Vagina (tissue), 2 donors: ENCODE data around the gene SURF2. TPM values are rescaled to one million over a fixed set of nuclear protein-coding genes. Genes with fewer than 3 reads are reported as not detected.
"Not testable (repeated sequence)": the region's sequence is repeated elsewhere in the genome, so short reads cannot be mapped to it uniquely, and the experiment has no call there.

Experiments
- DNase-seq, 2 donors: peaks; one replicate each; pipeline ENCODE4 v3.0.0-alpha.2; 2017; ENCODE audit errors: extremely low spot score in 2 of 2
- H3K27ac ChIP-seq: fragments of 200-600 bp; sonication (generic); one replicate; pipeline ENCODE4 v1.5.1; 2019
- H3K27me3 ChIP-seq: fragments of 200-600 bp; sonication (generic); one replicate; pipeline ENCODE4 v1.5.1; 2019
- H3K36me3 ChIP-seq, 2 donors: fragments of 200-600 bp; sonication (generic); one replicate each; pipeline ENCODE4 v1.5.1; 2017 to 2019
- H3K4me1 ChIP-seq: fragments of 200-600 bp; sonication (generic); one replicate; pipeline ENCODE4 v1.5.1; 2019
- H3K4me3 ChIP-seq, 2 donors: fragments of 200-600 bp; sonication (generic); 1 replicate in 1 of 2; 2 replicates in 1 of 2; pipeline ENCODE4 v1.5.1; 2016 to 2019
- H3K9me3 ChIP-seq: fragments of 200-600 bp; sonication (generic); one replicate; pipeline ENCODE4 v1.5.1; 2019
- POLR2A ChIP-seq, 2 donors: fragments of 450-650 bp; IDR thresholded peaks; one replicate each; pipeline ENCODE4 v1.6.1; 2017; ENCODE audit warnings: antibody characterized with exemption in 2 of 2, mild to moderate bottlenecking in 2 of 2, moderate library complexity in 2 of 2
- POLR2AphosphoS5 ChIP-seq, 2 donors: sonication (generic); formaldehyde crosslinking; IDR thresholded peaks; one replicate each; pipeline ENCODE4 v1.9.0; 2017; ENCODE audit warnings: antibody characterized with exemption in 2 of 2, mild to moderate bottlenecking in 2 of 2, low read depth in 1 of 2; ENCODE audit not compliant: insufficient read depth in 1 of 2
- intact Hi-C: fragments of 100-400 bp; cut with DNase I; formaldehyde crosslinking; loops from one replicate; pipeline ENCODE4 v1.15.1; 2023
- total RNA-seq: library from RNA; depleted of rRNA; stranded (reverse); fragments of >200 nt; gene quantifications from one replicate; pipeline ENCODE4 v1.2.3, GENCODE V29; 2016
- TF ChIP-seq, protein P1 (sequence below), 3 experiments: fragments of 450-650 bp in 2 of 3; fragments of 200-600 bp in 1 of 3; sonication (generic) in 1 of 3; IDR thresholded peaks; one replicate each; pipeline ENCODE4 v1.5.1; 2017 to 2019; ENCODE audit warnings: antibody characterized with exemption in 3 of 3, mild to moderate bottlenecking in 2 of 3, moderate library complexity in 2 of 3

Gene SURF2
- total RNA-seq, 1 donor from 2014 or later: 19.9 TPM

DNA sequence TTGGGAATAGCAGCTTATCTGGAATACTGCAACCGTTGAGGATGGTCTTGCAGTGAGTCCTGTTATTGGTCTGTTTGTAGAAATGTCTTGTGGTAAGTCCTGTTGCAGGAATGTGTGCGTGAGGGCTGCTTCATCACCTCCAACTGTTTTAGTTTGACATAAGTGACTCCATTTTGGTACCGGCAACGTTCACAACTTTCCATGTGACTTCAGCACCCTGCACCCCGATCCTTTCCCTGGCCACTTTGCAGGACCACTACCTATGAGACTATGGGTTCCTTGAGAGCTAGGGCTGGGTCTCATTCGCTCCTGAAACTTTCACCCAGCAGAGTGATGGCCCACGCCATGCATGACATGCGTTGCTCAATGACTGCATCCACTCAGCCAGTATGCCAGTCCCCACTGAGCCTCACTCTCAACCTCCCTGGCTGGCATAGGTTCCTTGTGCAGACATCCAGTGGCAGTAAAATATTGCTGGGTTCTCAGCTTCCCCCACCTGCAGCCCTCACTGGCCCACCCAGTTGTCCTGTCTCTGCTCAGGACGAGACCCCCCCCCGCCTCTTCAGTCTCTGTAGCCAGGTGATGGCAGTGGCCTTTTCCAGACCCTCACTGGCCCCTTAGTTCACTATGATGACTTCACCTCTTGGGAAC, 28.4 kb upstream of the SURF2 start:
- no peaks in the 10 kb centered on the region for H3K27me3 ChIP-seq
- no peak overlapping the region for H3K27ac ChIP-seq
- no peak for DNase-seq
- intact Hi-C loops: loop anchor here (2.0 kb wide), 1 partner anchor 141 kb away; no protein-coding TSS in a partner anchor
- H3K4me3 ChIP-seq: no peak overlapping the region
- no peaks in the 10 kb centered on the region for H3K9me3 ChIP-seq
- peaks cover under 1% of the 10 kb centered on the region for H3K4me1 ChIP-seq
- TF ChIP-seq POLR2AphosphoS5 (IDR thresholded peaks at IDR 0.05; ENCODE audit: insufficient read depth in 1 of 2, low read depth in 1 of 2): no peak
- TF ChIP-seq POLR2A (IDR thresholded peaks at IDR 0.05): no peak
- TF ChIP-seq, protein P1, sequence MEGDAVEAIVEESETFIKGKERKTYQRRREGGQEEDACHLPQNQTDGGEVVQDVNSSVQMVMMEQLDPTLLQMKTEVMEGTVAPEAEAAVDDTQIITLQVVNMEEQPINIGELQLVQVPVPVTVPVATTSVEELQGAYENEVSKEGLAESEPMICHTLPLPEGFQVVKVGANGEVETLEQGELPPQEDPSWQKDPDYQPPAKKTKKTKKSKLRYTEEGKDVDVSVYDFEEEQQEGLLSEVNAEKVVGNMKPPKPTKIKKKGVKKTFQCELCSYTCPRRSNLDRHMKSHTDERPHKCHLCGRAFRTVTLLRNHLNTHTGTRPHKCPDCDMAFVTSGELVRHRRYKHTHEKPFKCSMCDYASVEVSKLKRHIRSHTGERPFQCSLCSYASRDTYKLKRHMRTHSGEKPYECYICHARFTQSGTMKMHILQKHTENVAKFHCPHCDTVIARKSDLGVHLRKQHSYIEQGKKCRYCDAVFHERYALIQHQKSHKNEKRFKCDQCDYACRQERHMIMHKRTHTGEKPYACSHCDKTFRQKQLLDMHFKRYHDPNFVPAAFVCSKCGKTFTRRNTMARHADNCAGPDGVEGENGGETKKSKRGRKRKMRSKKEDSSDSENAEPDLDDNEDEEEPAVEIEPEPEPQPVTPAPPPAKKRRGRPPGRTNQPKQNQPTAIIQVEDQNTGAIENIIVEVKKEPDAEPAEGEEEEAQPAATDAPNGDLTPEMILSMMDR (IDR thresholded peaks at IDR 0.05): no peak
- peaks cover 0 to 24% of the 10 kb centered on the region in 2 donors for H3K36me3 ChIP-seq

DNA sequence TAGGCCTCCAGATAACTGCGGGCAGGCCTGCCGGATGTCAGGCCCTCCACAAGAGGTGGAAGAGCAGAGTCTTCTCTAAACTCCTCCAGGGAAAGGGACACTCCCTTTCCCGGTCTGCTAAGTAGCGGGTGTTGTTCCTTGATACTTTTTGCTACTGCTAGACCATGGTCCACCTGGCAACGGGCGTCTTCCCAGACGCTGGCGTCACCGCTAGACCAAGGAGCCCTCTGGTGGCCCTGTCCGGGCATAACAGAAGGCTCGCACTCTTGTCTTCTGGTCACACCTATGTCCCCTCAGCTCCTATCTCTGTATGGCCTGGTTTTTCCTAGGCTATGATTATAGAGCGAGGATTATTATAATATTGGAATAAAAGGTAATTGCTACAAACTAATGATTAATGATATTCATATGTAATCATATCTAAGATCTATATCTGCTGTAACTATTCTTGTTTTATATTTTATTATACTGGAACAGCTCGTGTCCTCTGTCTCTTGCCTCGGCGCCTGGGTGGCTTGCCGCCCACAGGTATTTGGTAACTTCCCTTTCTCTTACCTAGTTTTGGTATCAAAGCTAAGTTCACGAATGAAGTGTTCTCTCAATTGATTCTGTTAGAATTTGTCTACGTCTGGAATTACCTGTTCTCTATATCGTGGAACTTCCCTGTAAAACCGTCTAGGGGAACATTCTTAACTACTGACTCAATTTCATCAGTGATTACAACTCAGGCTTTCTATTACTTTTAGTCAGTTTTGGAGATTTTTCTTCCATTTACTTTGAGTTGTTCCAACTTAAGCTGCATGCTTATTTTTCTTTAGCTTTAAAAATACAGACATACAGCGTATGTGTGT, 26.8 kb upstream of the SURF2 start:
- H3K4me1 ChIP-seq: peaks cover 13% of the 10 kb centered on the region
- intact Hi-C loops: loop anchor here (2.0 kb wide), 1 partner anchor 143 kb away; no protein-coding TSS in a partner anchor
- DNase-seq, H3K27me3 ChIP-seq, H3K4me3 ChIP-seq, H3K27ac ChIP-seq, H3K9me3 ChIP-seq: not testable (repeated sequence)
- TF ChIP-seq, protein P1 (IDR thresholded peaks at IDR 0.05): peak in 1 of 3 experiments; percentile 27
- peaks cover 0 to 38% of the 10 kb centered on the region in 2 donors for H3K36me3 ChIP-seq

DNA sequence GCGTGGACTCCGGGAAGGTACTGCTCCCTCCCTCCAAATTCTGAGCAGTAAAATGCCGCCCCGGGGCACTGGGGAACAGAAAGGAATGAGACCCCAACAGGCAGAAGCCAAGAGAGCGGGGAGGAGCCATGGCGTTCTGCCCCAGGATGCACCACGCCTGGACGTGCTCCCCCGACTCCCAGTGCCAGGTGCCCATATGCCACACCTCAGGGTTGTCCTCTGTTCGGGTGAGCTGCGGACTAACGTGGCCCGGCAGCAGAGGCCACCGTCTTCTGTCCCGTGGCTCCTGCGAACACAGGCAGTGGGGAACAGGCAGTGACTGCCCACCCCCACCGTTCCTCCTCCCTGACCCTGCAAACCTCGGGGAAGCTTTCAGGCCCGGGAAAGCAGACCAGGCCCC, 25.1 kb upstream of the SURF2 start:
- H3K27ac ChIP-seq: no peak overlapping the region
- TF ChIP-seq POLR2A (IDR thresholded peaks at IDR 0.05) (no peak), POLR2AphosphoS5 (IDR thresholded peaks at IDR 0.05; ENCODE audit: insufficient read depth in 1 of 2, low read depth in 1 of 2) (no peak)
- TF ChIP-seq, protein P1 (IDR thresholded peaks at IDR 0.05): no peak
- peaks cover 0 to 38% of the 10 kb centered on the region in 2 donors for H3K36me3 ChIP-seq
- H3K27me3 ChIP-seq: no peaks in the 10 kb centered on the region
- intact Hi-C loops: no loop called here
- peaks cover 24% of the 10 kb centered on the region for H3K4me1 ChIP-seq
- DNase-seq: no peak
- no peak overlapping the region for H3K4me3 ChIP-seq
- no peaks in the 10 kb centered on the region for H3K9me3 ChIP-seq

GRCh38 chr9:133331641-133332380, 24.5 kb upstream of the SURF2 start:
- no peaks in the 10 kb centered on the region for H3K9me3 ChIP-seq
- intact Hi-C loops: no loop called here
- no peak for DNase-seq
- TF ChIP-seq, protein P1 (IDR thresholded peaks at IDR 0.05): no peak
- TF ChIP-seq POLR2AphosphoS5 (IDR thresholded peaks at IDR 0.05; ENCODE audit: insufficient read depth in 1 of 2, low read depth in 1 of 2) (no peak), POLR2A (IDR thresholded peaks at IDR 0.05) (no peak)
- no peak overlapping the region for H3K27ac ChIP-seq
- no peak overlapping the region for H3K4me3 ChIP-seq
- peaks cover 30% of the 10 kb centered on the region for H3K4me1 ChIP-seq
- no peaks in the 10 kb centered on the region for H3K27me3 ChIP-seq
- H3K36me3 ChIP-seq: peaks cover 0 to 38% of the 10 kb centered on the region in 2 donors
